Islet precursor cell (in vitro differentiated cells): ENCODE results near the gene NDRG3.
A peak's percentile ranks its signal among the peaks of the same experiment; 100 is the strongest.
"Not testable (repeated sequence)": the region's sequence is repeated elsewhere in the genome, so short reads cannot be mapped to it uniquely, and the experiment has no call there.

ENCODE experiments used
- DNase-seq: peaks from one replicate; pipeline ENCODE4 v3.0.0-alpha.2; 2018

The NDRG3 gene

GRCh38 chr20:36758276-36758675, 12.4 kb upstream of the NDRG3 start:
- no peak for DNase-seq

GRCh38 chr20:36756496-36756895, 10.6 kb upstream of the NDRG3 start:
- no peak for DNase-seq

GRCh38 chr20:36754656-36755222, 8.8 kb upstream of the NDRG3 start:
- DNase-seq, result peak; percentile 82

- no peak for DNase-seq
Observed at GRCh38 chr20:36752582-36752981, 6.7 kb upstream of the NDRG3 start.

- no peak for DNase-seq
Observed at GRCh38 chr20:36745234-36745926, 510 bp downstream of the NDRG3 start.

GRCh38 chr20:36744764-36745191, 1.1 kb downstream of the NDRG3 start:
- peak; percentile 92 for DNase-seq

GRCh38 chr20:36744243-36744642, 1.6 kb downstream of the NDRG3 start:
- DNase-seq, result no peak

- no peak for DNase-seq
Observed at GRCh38 chr20:36742558-36742957, 3.3 kb downstream of the NDRG3 start.

GRCh38 chr20:36741072-36741471, 4.8 kb downstream of the NDRG3 start:
- DNase-seq, result no peak

GRCh38 chr20:36737183-36737499, 8.7 kb downstream of the NDRG3 start:
- no peak for DNase-seq

- no peak for DNase-seq
Observed at GRCh38 chr20:36736451-36737182, 9.3 kb downstream of the NDRG3 start.

GRCh38 chr20:36732456-36732855, 13.4 kb downstream of the NDRG3 start:
- no peak for DNase-seq

- DNase-seq, result peak; percentile 64
Observed at GRCh38 chr20:36728986-36729385, 16.9 kb downstream of the NDRG3 start.

- no peak for DNase-seq
Observed at GRCh38 chr20:36726168-36726567, 19.7 kb downstream of the NDRG3 start.

- no peak for DNase-seq
Observed at GRCh38 chr20:36720510-36720909, 25.4 kb downstream of the NDRG3 start.

GRCh38 chr20:36717657-36718056, 28.2 kb downstream of the NDRG3 start:
- no peak for DNase-seq

- DNase-seq, result no peak
Observed at GRCh38 chr20:36717021-36717420, 28.9 kb downstream of the NDRG3 start.

- DNase-seq, result no peak
Observed at GRCh38 chr20:36712775-36713174, 33.1 kb downstream of the NDRG3 start.

GRCh38 chr20:36709126-36709525, 36.8 kb downstream of the NDRG3 start:
- DNase-seq, result no peak

GRCh38 chr20:36703530-36703929, 42.4 kb downstream of the NDRG3 start:
- no peak for DNase-seq

- DNase-seq, result no peak
Observed at GRCh38 chr20:36700438-36700837, 45.5 kb downstream of the NDRG3 start.

GRCh38 chr20:36695467-36695866, 50.4 kb downstream of the NDRG3 start:
- not testable (repeated sequence) for DNase-seq

- no peak for DNase-seq
Observed at GRCh38 chr20:36688630-36689029, 57.3 kb downstream of the NDRG3 start.

- no peak for DNase-seq
Observed at GRCh38 chr20:36687850-36688249, 58.0 kb downstream of the NDRG3 start.
